GM19467 (cell line): ENCODE measurements around the gene STRBP.
"Not testable (repeated sequence)": the region's sequence is repeated elsewhere in the genome, so short reads cannot be mapped to it uniquely, and the experiment has no call there.

ENCODE experiments used
- ATAC-seq: cut with Tn5 transposase; IDR thresholded peaks from one replicate; pipeline ENCODE4 v1.9.1; 2021; ENCODE audit warnings: mild to moderate bottlenecking, moderate library complexity; ENCODE audit not compliant: unreplicated experiment

The STRBP gene

GRCh38 chr9:123268465-123269259, at the start of gene STRBP:
Gene STRBP (minus strand): TSS chr9:123268586. CDS start chr9:123184134, 84,452 bp downstream.
- ATAC-seq: peak; percentile 85

GRCh38 chr9:123316053-123316718, 47.8 kb upstream of the STRBP start:
- no peak for ATAC-seq

- ATAC-seq: no peak
Observed at GRCh38 chr9:123315635-123316034, 47.2 kb upstream of the STRBP start.

- no peak for ATAC-seq
Observed at GRCh38 chr9:123314617-123315016, 46.2 kb upstream of the STRBP start.

- no peak for ATAC-seq
Observed at GRCh38 chr9:123312306-123312877, 44.0 kb upstream of the STRBP start.

- no peak for ATAC-seq
Observed at GRCh38 chr9:123311250-123311752, 42.9 kb upstream of the STRBP start.

GRCh38 chr9:123310551-123311249, 42.3 kb upstream of the STRBP start:
- ATAC-seq: no peak

GRCh38 chr9:123309611-123310010, 41.2 kb upstream of the STRBP start:
- no peak for ATAC-seq

- ATAC-seq: no peak
Observed at GRCh38 chr9:123305879-123306278, 37.5 kb upstream of the STRBP start.

- ATAC-seq: no peak
Observed at GRCh38 chr9:123304340-123304691, 35.9 kb upstream of the STRBP start.

- ATAC-seq: no peak
Observed at GRCh38 chr9:123302348-123303214, 34.2 kb upstream of the STRBP start.

- ATAC-seq: not testable (repeated sequence)
Observed at GRCh38 chr9:123301936-123302335, 33.5 kb upstream of the STRBP start.

GRCh38 chr9:123300554-123300953, 32.2 kb upstream of the STRBP start:
- ATAC-seq: no peak

GRCh38 chr9:123299558-123300126, 31.3 kb upstream of the STRBP start:
- ATAC-seq: no peak

- ATAC-seq: no peak
Observed at GRCh38 chr9:123296174-123296573, 27.8 kb upstream of the STRBP start.

GRCh38 chr9:123291736-123292135, 23.4 kb upstream of the STRBP start:
- no peak for ATAC-seq

GRCh38 chr9:123290764-123291163, 22.4 kb upstream of the STRBP start:
- no peak for ATAC-seq

- ATAC-seq: no peak
Observed at GRCh38 chr9:123287639-123288038, 19.3 kb upstream of the STRBP start.

GRCh38 chr9:123286324-123286723, 17.9 kb upstream of the STRBP start:
- ATAC-seq: no peak

- ATAC-seq: no peak
Observed at GRCh38 chr9:123284656-123285055, 16.3 kb upstream of the STRBP start.
